ENCODE measurements around the gene ERC2. TPM values are rescaled to one million over a fixed set of nuclear protein-coding genes. Genes with fewer than 3 reads are reported as not detected.

ERC2 gene
- total RNA-seq, 1 donor from 2014 or later = 0.99 TPM

DNA sequence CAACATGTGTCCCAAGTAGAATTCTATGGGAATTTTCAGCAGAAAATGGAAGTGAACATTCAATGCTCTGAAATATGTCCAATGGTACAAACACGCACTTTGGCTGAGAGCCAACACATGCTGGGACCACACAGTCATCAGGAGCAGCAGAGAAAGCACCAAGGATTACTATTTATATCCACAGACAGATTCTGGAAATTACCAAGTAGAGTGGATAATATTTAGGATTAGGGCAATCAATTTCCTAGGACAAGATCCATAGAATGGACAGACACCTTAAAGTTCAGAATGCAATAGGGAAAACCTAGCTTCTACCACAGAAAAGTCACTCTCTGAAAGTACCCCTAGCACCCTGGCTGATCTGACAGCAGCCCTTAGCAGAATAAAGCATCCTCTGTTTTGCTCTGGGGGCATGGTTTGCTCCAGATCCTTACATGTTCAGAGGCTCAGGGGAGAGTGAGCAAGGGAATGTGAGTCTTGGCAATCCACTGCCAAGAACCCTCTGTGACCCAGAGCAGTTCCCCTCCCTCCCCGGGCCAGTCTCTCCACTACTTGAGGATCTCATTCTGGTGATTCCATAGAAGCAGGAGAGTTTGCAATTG, 775.2 kb downstream of the ERC2 start:
- no peak overlapping the region for H3K4me3 ChIP-seq
- intact Hi-C loops (cut with micrococcal nuclease) = no loop called here
- peaks cover 33% of the 10 kb centered on the region for H3K27me3 ChIP-seq (ENCODE audit: low read depth)
- no peaks in the 10 kb centered on the region for H3K36me3 ChIP-seq
- H3K9me3 ChIP-seq (replicated peaks) = no peaks in the 10 kb centered on the region
- H3K4me1 ChIP-seq = no peaks in the 10 kb centered on the region
- no peak overlapping the region for H3K27ac ChIP-seq (replicated peaks)
- no peak for DNase-seq
- TF ChIP-seq, protein P1, sequence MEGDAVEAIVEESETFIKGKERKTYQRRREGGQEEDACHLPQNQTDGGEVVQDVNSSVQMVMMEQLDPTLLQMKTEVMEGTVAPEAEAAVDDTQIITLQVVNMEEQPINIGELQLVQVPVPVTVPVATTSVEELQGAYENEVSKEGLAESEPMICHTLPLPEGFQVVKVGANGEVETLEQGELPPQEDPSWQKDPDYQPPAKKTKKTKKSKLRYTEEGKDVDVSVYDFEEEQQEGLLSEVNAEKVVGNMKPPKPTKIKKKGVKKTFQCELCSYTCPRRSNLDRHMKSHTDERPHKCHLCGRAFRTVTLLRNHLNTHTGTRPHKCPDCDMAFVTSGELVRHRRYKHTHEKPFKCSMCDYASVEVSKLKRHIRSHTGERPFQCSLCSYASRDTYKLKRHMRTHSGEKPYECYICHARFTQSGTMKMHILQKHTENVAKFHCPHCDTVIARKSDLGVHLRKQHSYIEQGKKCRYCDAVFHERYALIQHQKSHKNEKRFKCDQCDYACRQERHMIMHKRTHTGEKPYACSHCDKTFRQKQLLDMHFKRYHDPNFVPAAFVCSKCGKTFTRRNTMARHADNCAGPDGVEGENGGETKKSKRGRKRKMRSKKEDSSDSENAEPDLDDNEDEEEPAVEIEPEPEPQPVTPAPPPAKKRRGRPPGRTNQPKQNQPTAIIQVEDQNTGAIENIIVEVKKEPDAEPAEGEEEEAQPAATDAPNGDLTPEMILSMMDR (IDR thresholded peaks at IDR 0.05; ENCODE audit: borderline replicate concordance) = no peak

DNA sequence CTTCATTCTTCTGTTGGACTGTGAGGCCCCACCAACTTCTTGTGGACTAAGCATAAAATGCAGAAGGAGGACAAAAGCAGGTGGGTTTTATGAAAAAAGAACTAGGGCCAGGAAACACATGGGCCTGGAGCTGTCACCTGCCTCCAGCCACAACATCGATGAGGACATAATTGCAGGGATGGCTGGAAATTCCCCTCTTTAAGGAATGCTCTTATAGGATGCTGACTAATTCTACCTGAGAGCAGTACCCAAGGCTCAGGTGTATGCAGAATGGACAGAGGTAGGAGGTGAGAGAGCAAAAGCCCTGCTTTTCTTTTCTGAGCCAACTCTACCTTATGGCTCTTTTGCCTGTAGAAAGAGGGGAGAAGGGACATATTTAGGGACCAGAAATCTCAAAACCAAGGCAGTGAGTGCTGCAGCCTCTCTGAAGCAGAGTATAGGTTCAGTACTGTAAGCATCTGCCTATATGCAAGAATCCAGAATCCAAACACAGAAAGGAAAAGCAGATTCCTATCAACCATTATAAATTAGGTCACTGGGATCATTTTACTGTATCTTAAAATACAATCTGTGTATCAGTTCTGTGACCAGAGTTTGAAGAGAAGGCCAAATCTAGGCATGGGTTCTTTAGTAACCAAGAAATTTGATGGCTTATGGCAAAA, 775.8 kb downstream of the ERC2 start:
- TF ChIP-seq, protein P1 (IDR thresholded peaks at IDR 0.05; ENCODE audit: borderline replicate concordance) = no peak
- DNase-seq = no peak
- Histone ChIP-seq H3K9me3 (replicated peaks) (no peaks in the 10 kb centered on the region), H3K36me3 (no peaks in the 10 kb centered on the region), H3K4me1 (no peaks in the 10 kb centered on the region), H3K27ac (replicated peaks) (no peak overlapping the region), H3K4me3 (no peak overlapping the region), H3K27me3 (ENCODE audit: low read depth) (peaks cover 34% of the 10 kb centered on the region)
- intact Hi-C loops (cut with micrococcal nuclease) = no loop called here

DNA sequence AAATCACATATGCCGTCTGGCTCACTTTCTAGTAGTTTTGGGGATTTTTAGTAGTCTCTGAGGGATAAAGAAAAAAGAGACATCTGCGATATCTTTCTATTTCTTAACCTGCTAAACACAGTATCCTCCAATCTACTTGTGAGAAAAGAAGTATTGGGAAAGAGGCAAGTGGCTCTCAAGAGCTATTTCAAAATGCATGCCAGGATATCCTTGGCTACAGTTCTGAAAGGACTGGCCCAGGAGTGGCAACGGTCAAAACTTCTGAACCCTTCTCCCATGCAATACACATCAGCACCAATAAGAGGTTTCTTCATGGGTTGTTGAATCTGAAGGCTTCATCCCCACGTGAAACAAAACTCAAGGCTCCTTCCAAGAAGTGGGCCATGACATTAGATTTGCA, 777.1 kb downstream of the ERC2 start:
- TF ChIP-seq, protein P1 (IDR thresholded peaks at IDR 0.05; ENCODE audit: borderline replicate concordance) = no peak
- Histone ChIP-seq H3K9me3 (replicated peaks) (no peaks in the 10 kb centered on the region), H3K4me3 (no peak overlapping the region), H3K4me1 (no peaks in the 10 kb centered on the region), H3K27ac (replicated peaks) (no peak overlapping the region), H3K36me3 (no peaks in the 10 kb centered on the region), H3K27me3 (ENCODE audit: low read depth) (peaks cover 31% of the 10 kb centered on the region)
- intact Hi-C loops (cut with micrococcal nuclease) = no loop called here
- no peak for DNase-seq

DNA sequence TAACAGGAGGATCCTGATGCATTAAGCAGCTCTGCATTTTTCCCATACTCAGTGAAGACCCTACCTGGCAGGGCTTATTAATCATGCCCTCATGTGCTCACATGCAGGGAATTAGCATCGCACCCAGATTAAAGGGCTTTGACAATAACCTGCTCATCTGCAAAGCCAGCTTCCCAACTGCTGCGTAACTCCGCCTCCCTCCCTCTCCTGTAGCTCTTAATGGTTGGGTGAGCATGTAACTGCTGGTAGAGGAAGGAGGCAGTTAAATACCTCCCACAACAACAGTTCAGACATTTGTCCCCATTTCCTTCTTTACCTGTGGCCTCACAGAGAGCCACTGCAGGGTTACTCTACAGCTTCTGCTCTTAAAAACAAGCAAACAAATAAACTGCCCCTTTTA, 777.5 kb downstream of the ERC2 start:
- Histone ChIP-seq H3K9me3 (replicated peaks) (no peaks in the 10 kb centered on the region), H3K27ac (replicated peaks) (no peak overlapping the region), H3K4me1 (no peaks in the 10 kb centered on the region), H3K36me3 (no peaks in the 10 kb centered on the region), H3K4me3 (no peak overlapping the region), H3K27me3 (ENCODE audit: low read depth) (peaks cover 31% of the 10 kb centered on the region)
- DNase-seq = no peak
- intact Hi-C loops (cut with micrococcal nuclease) = no loop called here
- TF ChIP-seq, protein P1 (IDR thresholded peaks at IDR 0.05; ENCODE audit: borderline replicate concordance) = no peak

DNA sequence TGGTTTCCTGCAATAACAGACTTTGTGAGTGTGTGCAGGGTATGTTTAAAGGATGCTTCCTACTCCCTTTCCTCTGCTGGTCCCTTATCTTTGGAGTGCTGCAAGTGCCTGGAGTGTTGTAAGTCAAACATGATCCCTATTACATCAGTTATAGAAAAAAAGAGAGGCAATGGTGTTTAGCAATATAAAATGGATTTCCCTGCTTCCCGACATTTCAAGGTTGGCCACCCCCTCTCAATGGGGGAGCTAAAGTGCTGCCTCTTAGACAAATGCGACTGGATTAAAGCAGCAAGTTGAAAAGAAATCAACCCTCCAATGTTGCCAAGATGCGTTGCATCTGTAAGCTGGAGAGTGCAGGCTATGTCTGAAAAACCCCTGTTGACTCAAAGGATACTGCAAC, 778.1 kb downstream of the ERC2 start:
- TF ChIP-seq, protein P1 (IDR thresholded peaks at IDR 0.05; ENCODE audit: borderline replicate concordance) = no peak
- intact Hi-C loops (cut with micrococcal nuclease) = no loop called here
- Histone ChIP-seq H3K27ac (replicated peaks) (no peak overlapping the region), H3K9me3 (replicated peaks) (no peaks in the 10 kb centered on the region), H3K27me3 (ENCODE audit: low read depth) (peaks cover 31% of the 10 kb centered on the region), H3K36me3 (no peaks in the 10 kb centered on the region), H3K4me1 (no peaks in the 10 kb centered on the region), H3K4me3 (no peak overlapping the region)
- no peak for DNase-seq
